Stimulated activated CD8-positive, alpha-beta memory T cell treated with anti-CD3 and anti-CD28 coated beads, Interleukin-7, amount 100 ng/mL, for 48 hours (primary cell): ENCODE data around the gene IFT52.
"Not testable (repeated sequence)": the region's sequence is repeated elsewhere in the genome, so short reads cannot be mapped to it uniquely, and the experiment has no call there.

Experiments used
- DNase-seq, 2 donors: peaks; one replicate each; pipeline ENCODE4 v3.0.0-alpha.2; 2020; ENCODE audit warnings: low read depth in 1 of 2; ENCODE audit errors: extremely low read depth in 1 of 2

IFT52 gene

DNA sequence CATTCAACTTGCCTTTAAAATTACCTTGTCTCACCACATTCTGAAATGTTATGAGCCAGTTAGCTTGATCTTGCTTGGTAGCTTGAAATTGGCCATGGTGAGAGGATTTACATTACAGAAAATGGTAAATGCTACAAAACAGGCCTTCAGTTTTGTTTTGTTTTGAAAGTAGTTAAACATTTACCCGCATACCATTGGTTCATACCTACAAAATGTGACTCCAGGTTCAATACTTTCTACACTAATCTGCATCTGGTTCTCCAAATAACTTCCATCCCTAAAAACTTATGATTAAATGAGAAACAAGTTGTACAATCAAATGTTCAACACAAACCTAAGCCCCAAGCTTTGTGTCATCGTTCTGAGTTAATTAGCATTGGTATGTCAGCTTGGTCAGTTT, 45.7 kb downstream of the IFT52 start:
- DNase-seq: no peak

GRCh38 chr20:43642548-43642947, 51.8 kb downstream of the IFT52 start:
- DNase-seq: no peak

GRCh38 chr20:43650997-43651525, 60.3 kb downstream of the IFT52 start:
- no peak for DNase-seq

DNA sequence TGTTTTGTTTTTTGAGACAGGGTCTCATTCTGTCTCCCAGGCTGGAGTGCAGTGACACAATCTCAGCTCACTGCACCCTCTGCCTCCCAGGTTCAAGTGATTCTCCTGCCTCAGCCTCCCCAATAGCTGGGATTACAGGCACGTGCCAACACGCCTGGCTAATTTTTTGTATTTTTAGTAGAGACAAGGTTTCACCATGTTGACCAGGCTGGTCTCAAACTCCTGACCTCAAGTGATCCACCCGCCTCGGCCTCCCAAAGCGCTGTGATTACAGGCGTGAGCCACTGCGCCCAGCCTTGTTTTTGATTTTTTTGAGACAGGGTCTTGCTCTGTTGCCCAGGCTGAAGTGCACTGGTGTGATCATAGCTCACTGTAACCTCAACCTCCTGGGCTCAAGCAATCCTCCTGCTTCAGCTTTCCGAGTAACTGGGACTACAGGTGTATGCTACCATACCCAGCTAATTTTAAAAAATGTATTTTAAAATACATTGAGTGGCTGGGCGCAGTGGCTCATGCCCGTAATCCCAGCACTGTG, 61.0 kb downstream of the IFT52 start:
- not testable (repeated sequence) for DNase-seq

DNA sequence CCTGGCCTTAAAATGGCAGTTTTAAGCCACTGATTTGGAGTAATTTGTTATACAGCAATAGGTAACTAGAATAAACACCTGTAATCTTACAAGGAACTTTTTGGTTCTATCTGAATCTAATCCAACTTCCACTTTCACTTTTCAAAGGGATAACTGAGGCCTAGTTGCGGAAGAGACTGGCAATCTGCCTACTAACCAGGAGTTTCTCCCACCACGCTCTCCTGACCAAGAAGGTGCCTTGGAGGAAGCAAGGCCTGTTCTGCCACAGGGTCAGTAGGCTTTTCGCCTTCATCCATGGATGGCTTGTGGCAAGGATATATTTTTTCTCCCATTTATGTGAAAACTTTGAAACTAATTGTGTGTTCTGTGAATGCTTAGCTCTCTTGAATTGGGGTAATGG, 63.2 kb downstream of the IFT52 start:
- no peak for DNase-seq

GRCh38 chr20:43655176-43655575, 64.4 kb downstream of the IFT52 start:
- not testable (repeated sequence) for DNase-seq

GRCh38 chr20:43655937-43656336, 65.2 kb downstream of the IFT52 start:
- no peak for DNase-seq

- DNase-seq: peak in 1 of 2 donors; percentile 47
Measured at GRCh38 chr20:43658069-43658722, 67.5 kb downstream of the IFT52 start.

DNA sequence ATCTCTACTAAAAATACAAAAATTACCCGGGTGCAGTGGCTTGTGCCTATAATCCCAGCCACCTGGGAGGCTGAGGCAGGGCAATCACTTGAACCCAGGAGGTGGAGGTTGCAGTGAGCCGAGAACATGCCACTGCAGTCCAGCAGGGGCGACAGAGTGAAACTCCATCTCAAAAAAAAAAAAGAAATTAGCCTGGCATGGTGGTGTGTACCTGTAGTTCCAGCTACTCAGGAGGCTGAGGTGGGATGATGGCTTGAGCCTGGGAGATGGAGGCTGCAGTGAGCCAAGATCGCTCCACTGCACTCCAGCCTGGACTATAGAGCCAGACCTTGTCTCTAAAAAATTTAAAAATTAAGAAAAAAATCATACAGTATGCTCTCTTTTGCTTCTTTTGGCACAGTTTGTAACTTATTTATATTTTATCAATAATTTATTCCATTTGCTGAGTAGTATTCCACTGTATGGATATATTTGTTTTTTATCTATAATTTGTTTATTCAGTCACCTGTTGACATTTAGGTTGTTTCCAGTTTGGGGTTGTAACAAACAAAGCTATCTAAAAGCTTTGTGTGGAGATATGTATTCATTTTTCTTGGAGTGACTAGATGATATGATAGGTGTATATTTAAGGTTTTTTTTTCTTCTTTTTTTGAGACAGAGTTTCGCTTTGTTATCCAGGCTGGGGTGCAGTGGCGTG, 68.1 kb downstream of the IFT52 start:
- no peak for DNase-seq

DNA sequence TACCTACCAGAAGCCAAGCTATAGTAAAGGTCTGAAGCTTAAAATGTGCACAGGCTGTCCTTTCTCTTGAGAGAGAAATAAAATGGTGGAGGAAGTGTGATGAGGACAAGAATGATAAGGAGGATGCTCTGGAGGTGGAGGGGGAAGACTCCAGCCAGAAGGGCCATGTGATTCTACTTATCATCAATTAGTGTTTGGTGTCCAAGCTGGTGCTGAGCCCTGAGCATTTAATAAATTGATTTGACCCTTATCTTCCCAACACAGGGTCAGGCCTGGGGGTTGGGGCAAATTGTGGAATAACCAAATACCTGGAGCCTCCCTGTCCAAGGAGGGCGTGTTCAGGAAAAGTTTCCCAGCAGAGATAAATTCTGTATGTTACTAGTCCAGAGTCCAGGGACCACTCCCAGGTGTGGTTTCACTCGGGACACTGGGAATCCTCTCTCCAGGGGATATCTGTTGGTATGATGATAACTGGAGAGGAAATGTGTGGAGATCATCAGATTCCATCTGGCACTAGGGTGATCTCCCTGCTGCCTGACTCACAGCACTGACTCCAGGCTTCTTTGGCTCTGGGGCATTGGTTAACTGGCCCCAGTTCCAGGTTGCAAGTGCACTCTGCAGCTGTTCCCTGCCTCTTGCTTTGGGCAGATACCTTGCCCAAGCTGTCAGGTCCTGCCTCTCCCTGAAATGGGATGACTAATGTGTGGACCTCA, 72.4 kb downstream of the IFT52 start:
- DNase-seq: no peak

DNA sequence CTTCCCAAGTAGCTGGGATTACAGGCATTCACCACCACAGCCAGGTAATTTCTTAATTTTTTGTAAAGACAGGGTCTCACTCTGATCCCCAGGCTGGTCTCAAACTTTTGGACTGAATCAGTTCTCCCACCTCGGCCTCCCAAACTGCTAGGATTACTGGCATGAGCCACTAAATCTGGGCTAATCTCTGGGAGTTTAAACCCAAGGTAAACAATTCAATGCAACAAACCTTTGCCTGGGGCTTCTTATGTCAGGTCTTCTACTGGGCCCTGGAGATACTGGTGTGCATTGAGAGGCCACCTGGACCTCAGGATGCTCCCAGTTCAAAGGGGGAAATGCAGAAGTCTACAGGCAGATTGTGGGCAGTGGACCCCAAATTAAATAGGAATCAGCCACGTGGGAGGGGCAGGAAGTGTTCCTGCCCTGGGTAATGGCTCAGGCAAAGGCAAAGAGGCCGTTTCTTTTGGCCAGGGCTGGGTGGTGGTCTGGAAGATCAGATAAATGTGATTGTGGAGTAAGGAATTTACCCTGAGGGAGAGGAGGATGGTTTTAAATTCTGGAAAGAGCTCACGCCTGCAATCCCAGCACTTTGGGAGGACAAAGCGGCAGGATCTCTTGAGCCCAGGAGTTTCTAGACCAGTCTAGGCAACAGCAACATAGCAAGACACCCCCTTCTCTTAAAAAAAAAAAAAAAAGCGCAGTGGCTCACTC, 74.9 kb downstream of the IFT52 start:
- DNase-seq: no peak

- peak in 1 of 2 donors; percentile 46 for DNase-seq
Measured at GRCh38 chr20:43666376-43667328, 75.9 kb downstream of the IFT52 start, which contains the start of gene MYBL2. Gene MYBL2 (plus strand): TSS chr20:43667114. CDS start chr20:43667284, 170 bp downstream.

DNA sequence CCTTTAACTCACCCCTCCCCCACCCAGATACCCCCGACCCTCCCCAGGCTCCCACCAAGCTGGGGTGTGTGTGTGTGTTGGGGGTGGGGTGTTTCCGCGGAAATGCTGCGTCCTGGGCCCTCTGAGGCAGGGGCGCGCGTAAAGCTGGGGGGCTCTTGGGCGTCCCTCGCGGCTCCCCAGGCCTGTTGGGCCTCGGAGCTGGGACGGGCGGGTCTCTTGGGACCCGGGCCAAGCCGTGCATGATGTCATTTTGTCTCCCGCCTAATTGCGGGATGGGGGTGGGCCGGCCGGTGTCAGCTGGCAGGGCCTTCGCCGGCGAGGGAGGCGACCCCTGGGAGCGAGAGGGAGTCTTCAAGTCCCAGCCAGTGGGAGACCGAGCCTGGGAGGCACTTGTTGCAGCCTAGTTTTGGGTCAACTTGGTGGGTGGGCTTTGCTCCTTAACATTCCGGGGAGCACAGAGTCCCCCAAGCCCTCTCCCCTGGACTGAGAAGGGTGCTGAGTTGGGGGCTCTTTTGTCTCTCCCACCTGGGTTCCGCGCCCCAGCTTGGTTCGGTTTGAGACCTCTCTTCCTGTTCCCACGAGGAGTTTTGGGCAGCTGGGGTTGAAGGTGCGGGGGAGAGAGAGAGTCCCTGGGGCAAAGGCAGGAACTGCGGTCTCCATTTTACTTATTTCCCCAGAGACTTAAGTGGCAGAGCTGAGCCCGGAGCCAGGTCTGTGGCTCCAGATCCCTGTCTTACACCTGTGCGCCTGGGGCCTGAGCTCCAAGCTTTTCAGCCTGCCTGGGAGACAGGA, 76.8 kb downstream of the IFT52 start:
- peak in 1 of 2 donors; percentile 5 for DNase-seq

DNA sequence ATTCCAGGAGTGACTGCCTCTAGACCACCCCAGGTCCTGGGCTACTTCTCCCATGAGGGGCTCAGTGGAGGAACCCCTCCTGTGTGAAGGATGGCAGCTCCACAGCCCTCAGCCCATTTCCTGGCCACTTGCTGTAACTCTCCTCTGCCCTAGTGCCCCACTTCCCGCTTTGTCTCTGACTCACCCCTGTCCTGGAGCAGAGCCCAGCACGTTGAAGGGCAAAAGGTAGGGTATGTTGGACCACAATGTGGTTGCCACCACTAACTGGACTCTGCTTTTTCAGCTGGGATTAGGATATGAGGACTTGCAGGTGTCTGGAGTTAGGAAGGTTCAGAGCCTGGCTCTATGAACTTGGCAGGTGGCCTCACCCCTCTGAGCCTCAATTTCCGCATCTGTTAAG, 78.6 kb downstream of the IFT52 start:
- no peak for DNase-seq

GRCh38 chr20:43670423-43670822, 79.7 kb downstream of the IFT52 start:
- no peak for DNase-seq

- no peak for DNase-seq
Measured at GRCh38 chr20:43676368-43676767, 85.6 kb downstream of the IFT52 start.

GRCh38 chr20:43680981-43681380, 90.2 kb downstream of the IFT52 start:
- DNase-seq: no peak

GRCh38 chr20:43681468-43681942, 90.8 kb downstream of the IFT52 start:
- no peak for DNase-seq

DNA sequence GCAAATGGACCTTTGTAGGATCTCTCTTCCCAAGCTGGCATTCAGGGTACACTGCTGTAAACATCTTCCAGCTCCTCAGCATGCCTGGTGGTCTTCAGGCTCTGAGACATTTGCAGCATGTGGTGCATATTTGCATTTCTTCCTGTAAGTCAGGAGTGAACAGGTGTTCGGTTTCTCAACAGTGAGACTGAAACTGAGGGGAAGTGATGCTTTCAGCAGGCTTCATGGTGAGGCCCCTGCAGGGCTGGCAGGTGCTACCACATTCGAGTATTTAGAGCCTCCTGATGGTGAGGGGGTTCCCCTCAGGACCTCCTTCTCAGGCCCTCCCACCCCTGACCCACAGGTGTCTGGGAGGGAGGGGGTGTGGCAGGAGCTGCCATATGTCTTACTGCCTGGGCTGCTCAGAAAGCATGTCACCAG, 91.3 kb downstream of the IFT52 start:
- no peak for DNase-seq
